ENCODE data around the gene CARMIL1.

Gene CARMIL1

GRCh38 chr6:25484900-25485299, 205.7 kb downstream of the CARMIL1 start:
- FAIRE-seq: no peak

GRCh38 chr6:25485821-25486534, 206.8 kb downstream of the CARMIL1 start:
- no peak for FAIRE-seq

GRCh38 chr6:25486550-25486949, 207.4 kb downstream of the CARMIL1 start:
- FAIRE-seq: no peak

GRCh38 chr6:25487012-25487411, 207.8 kb downstream of the CARMIL1 start:
- FAIRE-seq: no peak

GRCh38 chr6:25488156-25488555, 209.0 kb downstream of the CARMIL1 start:
- no peak for FAIRE-seq

- no peak for FAIRE-seq
These were observed 210.2 kb downstream of the CARMIL1 start for GRCh38 chr6:25489399-25489798.

- FAIRE-seq: no peak
These were observed 211.0 kb downstream of the CARMIL1 start for GRCh38 chr6:25490018-25490801.

- no peak for FAIRE-seq
These were observed 213.8 kb downstream of the CARMIL1 start for GRCh38 chr6:25492951-25493350.

- FAIRE-seq: no peak
These were observed 215.3 kb downstream of the CARMIL1 start for GRCh38 chr6:25494469-25494868.

- FAIRE-seq: no peak
These were observed 218.3 kb downstream of the CARMIL1 start for GRCh38 chr6:25497383-25498040.

GRCh38 chr6:25498505-25498904, 219.3 kb downstream of the CARMIL1 start:
- no peak for FAIRE-seq

- no peak for FAIRE-seq
These were observed 220.6 kb downstream of the CARMIL1 start for GRCh38 chr6:25499615-25500235.

GRCh38 chr6:25503686-25504085, 224.5 kb downstream of the CARMIL1 start:
- no peak for FAIRE-seq

GRCh38 chr6:25504661-25505060, 225.5 kb downstream of the CARMIL1 start:
- FAIRE-seq: no peak

GRCh38 chr6:25506020-25506419, 226.8 kb downstream of the CARMIL1 start:
- FAIRE-seq: no peak

- no peak for FAIRE-seq
These were observed 228.9 kb downstream of the CARMIL1 start for GRCh38 chr6:25508051-25508450.

- FAIRE-seq: no peak
These were observed 232.2 kb downstream of the CARMIL1 start for GRCh38 chr6:25511376-25511775.

GRCh38 chr6:25512560-25512959, 233.4 kb downstream of the CARMIL1 start:
- FAIRE-seq: no peak

GRCh38 chr6:25519856-25520255, 240.7 kb downstream of the CARMIL1 start:
- FAIRE-seq: no peak

GRCh38 chr6:25524542-25524941, 245.4 kb downstream of the CARMIL1 start:
- FAIRE-seq: no peak

GRCh38 chr6:25525078-25525477, 245.9 kb downstream of the CARMIL1 start:
- no peak for FAIRE-seq

- FAIRE-seq: no peak
These were observed 255.9 kb downstream of the CARMIL1 start for GRCh38 chr6:25534942-25535631.

Measured in TTC549 (cell line).